ENCODE results near the gene FOXL2NB. TPM values are rescaled to one million over a fixed set of nuclear protein-coding genes. Genes with fewer than 3 reads are reported as not detected.

Gene FOXL2NB
- total RNA-seq, 2 experiments from 2014 or later: not detected

DNA sequence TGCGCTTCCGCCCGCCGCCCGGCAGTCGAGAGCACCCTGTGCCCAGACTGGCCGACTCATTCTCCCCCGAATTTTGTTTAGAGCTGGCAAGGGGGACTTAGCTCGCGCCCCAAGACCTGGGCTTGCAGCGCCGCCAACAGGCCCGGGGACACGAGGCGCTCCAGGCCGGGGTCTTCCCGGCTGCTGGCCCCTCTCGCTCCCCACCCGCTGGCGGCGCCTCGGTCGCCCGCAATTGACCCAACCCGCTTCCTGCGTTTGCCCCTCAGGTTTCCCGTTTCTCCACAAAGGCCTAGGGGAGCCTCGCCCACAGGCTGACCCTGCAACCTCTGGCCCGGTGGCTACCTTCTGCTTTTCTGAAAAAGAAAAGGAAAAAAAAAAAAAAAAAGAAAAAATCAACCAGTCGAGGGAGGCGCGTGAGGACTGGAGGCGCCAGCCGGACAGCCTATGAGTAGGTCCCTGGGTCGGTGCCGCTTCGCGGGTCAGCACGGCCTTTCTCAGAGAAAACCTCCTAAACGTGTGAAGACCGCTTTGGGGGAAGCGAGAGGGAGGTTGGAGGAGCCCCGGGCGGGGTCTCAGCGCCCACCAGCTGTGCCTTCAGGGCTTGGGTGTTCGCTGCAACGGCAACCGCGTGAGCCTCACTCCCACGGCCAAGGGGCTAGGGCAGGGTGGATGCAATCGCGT, 7.3 kb upstream of the FOXL2NB start:
- peaks cover 36% of the 10 kb centered on the region for H3K4me1 Mint-ChIP-seq
- no peak overlapping the region for H3K27ac Mint-ChIP-seq
- H3K36me3 Mint-ChIP-seq (ENCODE audit: low read depth): no peaks in the 10 kb centered on the region
- intact Hi-C loops (cut with DNase I, micrococcal nuclease): loop anchor here (2.0 to 5.0 kb wide), 2 partner anchors 389 to 1172 kb away; no protein-coding TSS in a partner anchor
- ATAC-seq: no peak
- no peaks in the 10 kb centered on the region for H3K9me3 Mint-ChIP-seq (ENCODE audit: low read depth)
- DNase-seq: peak; percentile 29
- no peak overlapping the region for H3K4me3 Mint-ChIP-seq
- POLR2A ChIA-PET: no interaction called here
- CTCF ChIA-PET: interaction anchor here (0.6 to 1.7 kb wide), 4 partner anchors 11 to 245 kb away, joined by 3 to 7 read pairs (median 4); no protein-coding TSS in a partner anchor
- H3K27me3 Mint-ChIP-seq: peaks cover 83% of the 10 kb centered on the region

DNA sequence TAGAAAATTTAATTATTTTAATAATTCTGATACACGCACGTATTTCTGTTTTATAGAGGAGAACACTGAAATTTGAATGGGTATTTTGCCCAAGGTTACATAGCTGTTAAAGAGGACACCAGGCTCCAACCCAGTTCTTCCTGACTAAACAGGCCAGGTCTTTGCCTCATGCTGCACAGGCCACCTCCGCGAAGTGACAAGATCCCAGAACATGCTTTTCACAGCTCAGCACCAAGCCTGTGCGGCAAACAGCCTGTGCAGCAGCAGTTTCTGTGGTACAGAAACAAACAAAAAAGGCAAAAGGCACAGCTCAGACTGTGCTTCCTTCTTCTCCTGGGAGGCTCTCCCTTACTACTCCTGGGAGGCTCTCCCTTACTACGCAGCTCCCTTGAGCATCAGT, 6.6 kb upstream of the FOXL2NB start:
- ATAC-seq (no peak), DNase-seq (no peak)
- peaks cover 42% of the 10 kb centered on the region for H3K4me1 Mint-ChIP-seq
- POLR2A ChIA-PET: no interaction called here
- H3K27ac Mint-ChIP-seq: no peak overlapping the region
- H3K36me3 Mint-ChIP-seq (ENCODE audit: low read depth): no peaks in the 10 kb centered on the region
- no peak overlapping the region for H3K4me3 Mint-ChIP-seq
- no peaks in the 10 kb centered on the region for H3K9me3 Mint-ChIP-seq (ENCODE audit: low read depth)
- H3K27me3 Mint-ChIP-seq: peaks cover 84% of the 10 kb centered on the region
- CTCF ChIA-PET: interaction anchor here (0.7 to 2.8 kb wide), 7 partner anchors 10 to 347 kb away, joined by 3 to 9 read pairs (median 4); partner anchors contain the start of gene CEP70
- intact Hi-C loops (cut with DNase I, micrococcal nuclease): loop anchor here (2.0 to 5.0 kb wide), 2 partner anchors 388 to 1173 kb away; no protein-coding TSS in a partner anchor

DNA sequence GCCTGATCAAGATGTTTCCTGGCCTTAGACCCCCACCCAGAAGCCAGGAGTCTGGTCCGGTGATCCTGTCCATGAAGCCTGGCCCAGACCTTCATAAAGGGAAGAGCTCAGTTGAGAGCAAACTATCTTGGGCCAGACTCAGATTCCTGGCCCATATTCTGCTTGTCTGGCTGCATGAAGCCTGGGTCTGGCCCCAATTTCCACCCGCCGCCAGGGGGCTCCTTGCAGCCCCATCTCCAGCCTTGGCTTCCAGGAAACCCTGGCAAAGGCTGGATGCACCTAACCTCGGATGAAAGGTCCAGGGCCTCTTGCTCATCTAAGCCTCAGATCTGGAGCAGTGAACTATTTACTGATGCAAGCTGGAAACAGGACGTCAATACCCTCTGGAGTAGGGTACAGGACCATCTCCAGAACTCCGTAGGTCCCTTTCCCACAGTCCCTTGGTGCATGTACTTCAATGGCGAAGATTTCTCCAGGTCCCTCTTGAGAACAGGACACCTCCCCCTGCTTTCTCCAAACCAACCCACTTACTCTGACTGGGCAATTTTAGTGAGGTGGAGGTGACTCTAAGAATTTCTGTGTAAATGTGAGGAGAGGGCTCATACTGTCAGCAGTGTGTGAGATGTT, 5.6 kb upstream of the FOXL2NB start:
- DNase-seq (peak; percentile 67), ATAC-seq (no peak)
- CTCF ChIA-PET: interaction anchor here (0.7 to 2.8 kb wide), 8 partner anchors 9 to 388 kb away, joined by 3 to 9 read pairs (median 4); partner anchors contain the start of gene CEP70
- H3K4me3 Mint-ChIP-seq: no peak overlapping the region
- no peaks in the 10 kb centered on the region for H3K9me3 Mint-ChIP-seq (ENCODE audit: low read depth)
- peaks cover 77% of the 10 kb centered on the region for H3K27me3 Mint-ChIP-seq
- H3K36me3 Mint-ChIP-seq (ENCODE audit: low read depth): no peaks in the 10 kb centered on the region
- POLR2A ChIA-PET: no interaction called here
- peaks cover 39% of the 10 kb centered on the region for H3K4me1 Mint-ChIP-seq
- intact Hi-C loops (cut with DNase I, micrococcal nuclease): loop anchor here (1.0 to 5.0 kb wide), 3 partner anchors 387 to 1174 kb away; no protein-coding TSS in a partner anchor
- no peak overlapping the region for H3K27ac Mint-ChIP-seq

DNA sequence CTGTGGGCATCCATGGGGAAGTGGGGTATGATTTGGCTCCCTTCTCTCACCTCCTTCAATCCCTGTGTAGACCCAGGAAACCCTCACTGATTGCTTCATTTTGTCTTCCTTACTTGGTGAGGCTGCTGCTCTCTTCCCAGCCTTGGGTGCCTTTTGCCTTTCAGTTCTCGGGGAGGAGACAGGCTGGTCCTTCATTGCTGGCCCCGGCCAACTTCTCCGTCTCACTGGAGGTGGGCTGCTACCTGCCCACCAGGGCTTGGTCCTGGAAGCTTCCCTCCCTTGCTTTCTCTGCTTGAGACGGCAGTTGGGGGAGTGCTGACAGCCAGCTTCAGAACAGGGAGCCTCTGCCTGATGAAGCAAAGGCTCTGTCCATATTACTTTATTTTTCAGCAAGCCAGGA, 4.7 kb upstream of the FOXL2NB start:
- no peak for DNase-seq
- intact Hi-C loops (cut with DNase I, micrococcal nuclease): loop anchor here in 1 of 2 experiments (2.0 to 5.0 kb wide), 2 partner anchors 37 to 1175 kb away; no protein-coding TSS in a partner anchor
- no peak overlapping the region for H3K4me3 Mint-ChIP-seq
- no peak overlapping the region for H3K27ac Mint-ChIP-seq
- no peaks in the 10 kb centered on the region for H3K9me3 Mint-ChIP-seq (ENCODE audit: low read depth)
- ChIA-PET CTCF (interaction anchor here (1.0 to 2.8 kb wide), 3 partner anchors 8 to 37 kb away, joined by 3 to 9 read pairs (median 3); no protein-coding TSS in a partner anchor), POLR2A (no interaction called here)
- H3K27me3 Mint-ChIP-seq: peaks cover 72% of the 10 kb centered on the region
- no peak for ATAC-seq
- H3K4me1 Mint-ChIP-seq: peaks cover 33% of the 10 kb centered on the region
- H3K36me3 Mint-ChIP-seq (ENCODE audit: low read depth): no peaks in the 10 kb centered on the region

DNA sequence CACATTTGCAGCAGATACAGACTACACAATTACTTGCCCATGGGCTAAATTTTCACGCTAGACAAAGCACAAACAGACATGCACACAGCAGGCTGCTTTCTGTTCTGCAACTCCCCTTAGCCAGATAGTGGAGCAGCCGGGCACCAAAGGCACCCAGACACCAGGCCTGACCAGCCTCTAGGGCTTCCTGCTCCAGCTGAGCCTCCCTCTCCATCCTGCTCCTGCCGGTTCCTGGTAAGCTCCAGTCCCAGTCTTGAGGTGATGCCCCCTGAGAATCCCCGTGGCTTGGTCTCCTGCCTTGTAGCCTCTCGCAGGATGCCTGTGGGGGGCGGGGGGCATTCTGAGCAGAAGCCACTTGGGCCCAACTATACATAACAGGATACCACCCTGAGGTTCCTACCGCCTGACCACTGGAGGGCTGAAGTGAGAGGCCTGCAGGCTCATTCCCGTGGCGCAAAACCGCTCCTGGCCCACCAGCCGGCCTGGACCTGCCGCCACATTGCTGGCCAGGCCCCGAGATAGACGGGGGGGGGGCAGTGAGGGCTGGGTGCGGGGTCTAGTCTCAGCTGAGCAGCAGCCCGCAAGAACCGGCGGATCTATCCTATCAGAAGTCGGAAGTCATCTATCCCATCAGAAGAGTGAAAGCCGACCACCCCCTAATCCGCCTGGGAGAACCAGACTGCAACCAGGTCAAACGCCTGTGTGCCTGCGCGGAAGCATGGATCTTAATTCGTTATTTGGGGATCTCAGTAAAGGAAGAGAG, 4.0 kb upstream of the FOXL2NB start:
- peaks cover 27% of the 10 kb centered on the region for H3K4me1 Mint-ChIP-seq
- ChIA-PET POLR2A (no interaction called here), CTCF (interaction anchor here (1.1 to 2.8 kb wide), 2 partner anchors 9 to 19 kb away, joined by 3 to 9 read pairs; no protein-coding TSS in a partner anchor)
- intact Hi-C loops (cut with DNase I, micrococcal nuclease): loop anchor here in 1 of 2 experiments (2.0 to 5.0 kb wide), 2 partner anchors 36 to 1176 kb away; no protein-coding TSS in a partner anchor
- H3K27ac Mint-ChIP-seq: no peak overlapping the region
- H3K9me3 Mint-ChIP-seq (ENCODE audit: low read depth): no peaks in the 10 kb centered on the region
- ATAC-seq: no peak
- H3K36me3 Mint-ChIP-seq (ENCODE audit: low read depth): no peaks in the 10 kb centered on the region
- H3K4me3 Mint-ChIP-seq: no peak overlapping the region
- peaks cover 75% of the 10 kb centered on the region for H3K27me3 Mint-ChIP-seq
- no peak for DNase-seq

DNA sequence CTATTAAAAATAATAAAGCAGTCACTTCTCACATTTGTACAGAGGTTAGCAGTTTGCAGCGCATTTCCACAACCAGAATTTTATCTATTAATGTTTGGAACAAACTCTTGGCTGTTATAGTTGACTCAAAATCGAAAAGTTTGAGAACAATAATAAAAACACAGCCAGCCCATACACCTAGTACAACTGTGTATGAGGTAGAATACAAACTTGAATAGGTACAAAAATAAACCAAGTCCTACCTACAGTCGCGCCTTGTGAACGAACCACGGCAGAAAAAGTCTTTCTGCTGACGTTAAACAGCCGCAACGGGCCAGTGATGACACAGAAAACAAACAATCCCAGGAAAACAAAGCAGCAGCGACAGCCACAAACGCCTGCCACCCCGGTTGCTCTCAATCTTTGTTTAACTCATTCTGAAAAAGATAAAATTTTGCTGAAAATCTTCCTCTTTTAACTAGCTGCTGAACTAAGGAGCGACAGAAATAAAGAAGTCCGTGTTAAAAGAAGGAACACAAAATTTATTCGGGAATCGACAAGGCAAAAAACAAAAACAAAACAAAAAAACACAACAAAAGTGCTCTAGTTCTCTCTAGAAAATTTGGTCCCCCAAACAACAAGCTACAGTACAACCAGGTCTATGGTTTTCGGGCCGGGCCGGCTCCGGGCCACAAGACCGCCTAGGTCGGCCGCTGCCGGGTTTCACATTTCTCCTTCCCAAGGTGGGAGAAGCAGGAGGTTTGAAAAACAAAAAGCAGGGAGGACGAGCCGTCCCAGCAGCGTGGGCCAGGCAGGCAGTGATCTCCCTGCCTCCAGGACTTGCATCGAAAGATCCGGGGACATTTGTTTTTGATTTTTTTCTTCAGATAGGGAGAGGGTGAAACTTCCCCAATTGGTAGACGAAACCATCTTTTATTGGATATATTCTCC, 3.0 kb upstream of the FOXL2NB start:
- POLR2A ChIA-PET: no interaction called here
- CTCF ChIA-PET: interaction anchor here (0.7 to 2.2 kb wide), 10 partner anchors 9 to 877 kb away, joined by 3 to 17 read pairs (median 4); partner anchors contain the start of gene CEP70
- H3K9me3 Mint-ChIP-seq (ENCODE audit: low read depth): no peaks in the 10 kb centered on the region
- H3K4me3 Mint-ChIP-seq: peak overlapping the region; percentile 55
- intact Hi-C loops (cut with DNase I, micrococcal nuclease): loop anchor here in 1 of 2 experiments (2.0 to 5.0 kb wide), 2 partner anchors 35 to 1177 kb away; no protein-coding TSS in a partner anchor
- H3K36me3 Mint-ChIP-seq (ENCODE audit: low read depth): no peaks in the 10 kb centered on the region
- DNase-seq (peak; percentile 33), ATAC-seq (no peak)
- peaks cover 75% of the 10 kb centered on the region for H3K27me3 Mint-ChIP-seq
- H3K27ac Mint-ChIP-seq: no peak overlapping the region
- H3K4me1 Mint-ChIP-seq: peaks cover 21% of the 10 kb centered on the region

DNA sequence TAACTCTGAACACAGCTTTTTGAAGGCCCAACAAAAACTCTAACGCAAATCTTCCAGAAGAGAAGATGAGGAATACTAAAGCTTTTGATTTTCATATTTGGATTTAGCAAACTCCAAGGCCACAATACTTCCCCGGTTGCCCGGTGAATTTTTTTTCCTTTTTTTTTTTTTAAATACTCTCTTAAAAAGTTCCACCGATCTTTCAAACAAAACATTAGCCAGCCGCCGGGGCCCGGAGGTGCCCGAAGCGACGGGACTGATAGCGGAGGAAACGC, 2.4 kb upstream of the FOXL2NB start:
- no peaks in the 10 kb centered on the region for H3K36me3 Mint-ChIP-seq (ENCODE audit: low read depth)
- no peaks in the 10 kb centered on the region for H3K9me3 Mint-ChIP-seq (ENCODE audit: low read depth)
- ChIA-PET CTCF (interaction anchor here (0.7 to 2.2 kb wide), 10 partner anchors 9 to 878 kb away, joined by 3 to 17 read pairs (median 4); partner anchors contain the start of gene CEP70), POLR2A (no interaction called here)
- peaks cover 27% of the 10 kb centered on the region for H3K4me1 Mint-ChIP-seq
- no peak for ATAC-seq
- peak overlapping the region; percentile 55 for H3K4me3 Mint-ChIP-seq
- no peak for DNase-seq
- no peak overlapping the region for H3K27ac Mint-ChIP-seq
- H3K27me3 Mint-ChIP-seq: peaks cover 75% of the 10 kb centered on the region
- intact Hi-C loops (cut with DNase I, micrococcal nuclease): loop anchor here in 1 of 2 experiments (5.0 kb wide), 1 partner anchor 1177 kb away; no protein-coding TSS in a partner anchor

DNA sequence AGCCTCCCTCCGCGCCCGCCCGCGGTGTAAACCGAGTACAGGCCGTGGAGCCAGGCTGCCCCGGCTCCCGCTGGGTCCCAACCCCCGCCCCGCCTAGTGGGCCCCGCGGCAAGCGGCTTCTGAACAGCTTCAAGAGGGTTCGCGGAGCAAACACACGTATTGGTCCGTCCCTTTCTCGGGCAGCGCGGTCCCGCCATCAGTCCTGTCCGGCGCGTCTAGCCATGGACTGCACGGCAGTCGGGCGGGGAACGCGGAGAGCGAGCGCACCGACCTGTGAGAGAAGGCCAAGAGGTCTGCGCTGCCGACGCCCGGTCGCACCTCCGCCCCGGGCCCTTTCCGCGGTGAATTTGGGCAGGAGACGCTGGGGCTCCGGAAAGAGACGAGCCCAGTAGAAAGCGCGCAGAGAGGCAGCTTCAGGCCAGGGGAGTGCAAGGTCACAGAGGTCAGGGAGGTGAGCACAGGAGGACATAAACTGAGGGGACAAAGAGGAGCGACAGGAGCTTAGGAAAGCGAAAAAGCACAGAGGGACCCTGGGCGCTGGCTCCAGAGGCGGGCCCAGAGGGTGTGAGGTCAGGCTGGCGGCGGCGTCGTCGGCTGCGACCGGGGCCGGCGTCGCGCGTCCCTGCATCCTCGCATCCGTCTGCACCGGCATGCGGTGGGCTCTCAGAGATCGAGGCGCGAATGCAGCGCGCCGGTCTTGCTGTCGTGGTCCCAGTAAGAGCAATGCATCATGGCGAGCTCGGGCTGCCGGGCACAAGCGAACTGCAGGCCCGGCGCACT, 1.9 kb upstream of the FOXL2NB start:
- Mint-ChIP-seq H3K4me3 (peak overlapping the region; percentile 55), H3K27me3 (peaks cover 72% of the 10 kb centered on the region), H3K27ac (peak overlapping the region; percentile 26), H3K9me3 (ENCODE audit: low read depth) (no peaks in the 10 kb centered on the region), H3K36me3 (ENCODE audit: low read depth) (no peaks in the 10 kb centered on the region), H3K4me1 (peaks cover 27% of the 10 kb centered on the region)
- DNase-seq: peak; percentile 55
- peak; percentile 18 for ATAC-seq
- ChIA-PET CTCF (interaction anchor here (0.8 to 2.2 kb wide), 7 partner anchors 10 to 1830 kb away, joined by 3 to 17 read pairs (median 4); partner anchors contain the start of gene CEP70), POLR2A (no interaction called here)
- intact Hi-C loops (cut with DNase I, micrococcal nuclease): loop anchor here in 1 of 2 experiments (1.0 to 5.0 kb wide), 2 partner anchors 9 to 1178 kb away; no protein-coding TSS in a partner anchor

DNA sequence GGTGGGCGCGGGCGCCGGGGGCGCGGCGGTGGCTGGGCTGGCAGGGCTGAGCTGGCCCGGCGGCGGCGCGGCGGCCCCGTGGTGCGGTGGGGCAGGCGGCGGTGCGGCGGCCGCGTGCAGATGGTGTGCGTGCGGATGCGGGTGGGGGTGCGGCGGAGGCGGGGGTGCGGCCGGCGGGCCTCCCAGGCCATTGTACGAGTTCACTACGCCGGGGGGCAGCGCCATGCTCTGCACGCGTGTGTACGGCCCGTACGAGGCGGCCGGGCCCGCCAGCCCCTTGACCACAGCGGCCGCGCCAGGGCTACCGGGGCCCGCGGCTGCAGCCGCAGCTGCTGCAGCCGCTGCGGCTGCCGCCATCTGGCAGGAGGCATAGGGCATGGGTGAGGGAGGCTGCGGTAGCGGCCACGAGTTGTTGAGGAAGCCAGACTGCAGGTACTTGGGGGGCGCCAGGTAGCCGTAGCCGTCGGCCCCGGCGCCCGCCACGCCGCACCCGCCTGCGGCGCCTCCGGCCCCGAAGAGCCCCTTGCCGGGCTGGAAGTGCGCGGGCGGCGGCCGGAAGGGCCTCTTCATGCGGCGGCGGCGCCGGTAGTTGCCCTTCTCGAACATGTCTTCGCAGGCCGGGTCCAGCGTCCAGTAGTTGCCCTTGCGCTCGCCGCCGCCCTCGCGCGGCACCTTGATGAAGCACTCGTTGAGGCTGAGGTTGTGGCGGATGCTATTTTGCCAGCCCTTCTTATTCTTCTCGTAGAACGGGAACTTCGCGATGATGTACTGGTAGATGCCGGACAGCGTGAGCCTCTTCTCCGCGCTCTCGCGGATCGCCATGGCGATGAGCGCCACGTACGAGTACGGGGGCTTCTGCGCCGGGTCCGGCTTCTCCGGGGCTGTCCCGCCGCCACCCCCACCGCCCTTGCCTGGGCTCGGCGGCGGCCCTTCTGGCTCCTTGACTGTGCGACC, 1.0 kb upstream of the FOXL2NB start:
- no peak overlapping the region for H3K27ac Mint-ChIP-seq
- peak overlapping the region; percentile 41 for H3K4me3 Mint-ChIP-seq
- H3K27me3 Mint-ChIP-seq: peaks cover 72% of the 10 kb centered on the region
- CTCF ChIA-PET: interaction anchor here (0.8 to 2.2 kb wide), 6 partner anchors 10 to 1829 kb away, joined by 3 to 17 read pairs (median 6); no protein-coding TSS in a partner anchor
- intact Hi-C loops (cut with DNase I, micrococcal nuclease): loop anchor here in 1 of 2 experiments (1.0 kb wide), 1 partner anchor 10 kb away; no protein-coding TSS in a partner anchor
- no peak for ATAC-seq
- no peaks in the 10 kb centered on the region for H3K36me3 Mint-ChIP-seq (ENCODE audit: low read depth)
- no peaks in the 10 kb centered on the region for H3K9me3 Mint-ChIP-seq (ENCODE audit: low read depth)
- POLR2A ChIA-PET: no interaction called here
- peaks cover 33% of the 10 kb centered on the region for H3K4me1 Mint-ChIP-seq
- peak; percentile 58 for DNase-seq
